C4-2B (cell line): ENCODE measurements around the gene GCH1.
"Not testable (repeated sequence)": the region's sequence is repeated elsewhere in the genome, so short reads cannot be mapped to it uniquely, and the experiment has no call there.

Experiments used
- CTCF ChIP-seq: fragments of 450-650 bp; conservative IDR thresholded peaks from 2 replicates; pipeline ENCODE4 v1.5.1; 2017; ENCODE audit warnings: mild to moderate bottlenecking
- ZFX ChIP-seq: fragments of 450-650 bp; IDR thresholded peaks from 2 replicates; pipeline ENCODE4 v1.6.1; 2017

DNA sequence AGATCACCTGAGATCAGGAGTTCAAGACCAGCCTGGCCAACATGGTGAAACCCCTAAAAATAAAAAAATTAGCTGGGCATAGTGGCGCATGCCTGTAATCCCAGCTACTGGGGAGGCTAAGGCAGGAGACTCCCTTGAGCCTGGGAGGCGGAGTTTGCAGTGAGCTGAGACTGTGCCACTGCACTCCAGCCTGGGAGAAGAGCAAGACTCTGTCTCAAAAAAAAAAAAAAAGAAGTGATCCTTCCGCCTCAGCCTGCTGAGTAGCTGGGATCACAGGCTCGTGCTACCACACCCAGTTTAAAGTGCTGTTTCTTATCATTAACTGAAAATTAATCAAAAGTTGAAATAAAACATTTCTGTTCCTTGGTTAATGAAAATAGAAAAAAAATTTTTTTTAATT, 6.3 kb upstream of the GCH1 start:
- not testable (repeated sequence) for TF ChIP-seq CTCF, ZFX
